Activated CD8-positive, alpha-beta memory T cell treated with anti-CD3 and anti-CD28 coated beads, Interleukin-2, amount 50 U/mL, for 1 hour (primary cell): ENCODE measurements around the gene KIRREL3.

Source experiments
- DNase-seq: peaks from one replicate; pipeline ENCODE4 v3.0.0-alpha.2; 2020; ENCODE audit errors: extremely low read depth

The KIRREL3 gene

GRCh38 chr11:126421271-126421671 lies 579.3 kb downstream of the KIRREL3 start:
- DNase-seq = no peak

DNA sequence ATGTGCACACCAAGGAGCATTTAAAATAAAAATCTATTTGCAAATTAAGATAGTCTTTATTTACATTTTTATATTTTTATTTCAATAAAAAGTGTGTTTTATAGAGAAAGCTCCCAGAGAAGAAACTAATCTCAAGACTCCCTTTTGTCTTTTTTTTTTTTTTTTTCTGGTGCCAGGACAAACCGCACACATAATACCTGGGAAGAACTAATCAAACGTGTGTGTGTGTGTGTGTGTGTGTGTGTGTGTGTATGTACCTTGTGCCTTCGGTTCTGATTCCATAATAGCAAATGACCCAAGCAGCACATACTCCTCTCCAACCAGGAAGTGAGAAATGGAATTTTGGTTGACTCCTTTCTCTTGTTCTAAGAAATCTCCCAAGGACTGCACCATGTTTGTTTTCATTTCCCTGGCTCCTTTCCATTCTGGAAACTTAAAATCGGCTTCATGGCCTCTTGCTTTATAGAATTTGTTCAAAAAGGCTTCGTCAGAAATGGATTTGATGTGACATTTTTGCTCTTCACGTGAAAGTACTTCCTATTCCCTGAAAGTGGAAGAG lies 579.8 kb downstream of the KIRREL3 start:
- DNase-seq = no peak

GRCh38 chr11:126419801-126420697 lies 580.5 kb downstream of the KIRREL3 start:
- no peak for DNase-seq

DNA sequence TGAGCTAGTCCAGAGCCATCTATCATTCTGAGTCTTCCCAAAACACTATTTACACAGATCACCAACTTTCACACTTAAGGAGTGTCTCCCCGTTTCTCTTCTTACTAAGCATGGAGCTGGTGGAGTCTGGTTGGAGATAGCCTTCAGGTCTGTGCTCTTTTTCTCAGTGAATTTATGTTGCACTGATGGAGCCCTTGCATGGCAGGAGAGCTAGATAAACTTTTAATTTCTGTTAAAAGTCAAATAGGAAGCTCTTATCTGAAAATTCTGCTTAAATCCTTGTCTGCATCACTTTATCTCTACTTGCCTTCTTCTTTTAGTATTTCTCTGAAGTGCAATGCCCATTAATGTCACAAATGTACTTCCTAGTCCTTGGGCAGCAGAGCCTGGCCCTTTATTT lies 581.7 kb downstream of the KIRREL3 start:
- DNase-seq = no peak

DNA sequence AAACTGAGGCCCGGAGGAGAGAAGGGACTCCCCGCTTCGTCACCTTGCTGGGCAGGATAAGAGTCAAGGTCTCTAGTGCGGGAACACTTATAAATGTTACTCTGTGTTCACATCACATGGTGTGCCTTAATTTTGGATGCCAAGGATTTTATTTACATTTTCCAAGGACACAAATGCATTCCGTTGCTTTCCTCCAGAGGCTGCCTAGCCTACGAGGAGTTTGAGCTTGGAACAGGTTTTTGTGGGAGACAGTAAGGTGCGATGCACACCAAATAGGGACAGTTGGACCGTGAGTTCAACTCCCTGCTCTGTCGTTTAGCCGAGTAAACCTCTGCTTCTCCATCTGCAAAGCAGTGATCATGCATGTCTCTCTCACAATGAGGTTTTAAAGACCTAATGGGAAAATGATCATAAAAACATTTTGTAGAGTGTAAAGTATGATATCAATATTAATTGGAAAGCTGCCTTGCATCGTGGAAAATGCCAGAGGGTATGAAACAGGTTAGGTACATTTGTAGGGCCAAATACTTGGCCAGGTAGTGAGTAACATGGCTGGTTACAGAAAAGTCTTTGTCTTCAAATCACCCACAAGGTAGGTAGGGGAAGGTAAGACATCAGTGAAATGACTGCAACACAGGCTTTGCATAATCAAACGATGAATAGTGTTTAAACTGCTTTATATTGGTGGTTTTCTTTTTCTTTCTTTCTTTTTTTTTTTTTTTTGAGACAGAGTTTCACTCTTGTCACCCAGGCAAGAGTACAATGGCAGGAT lies 583.3 kb downstream of the KIRREL3 start:
- no peak for DNase-seq

GRCh38 chr11:126416542-126417090 lies 584.0 kb downstream of the KIRREL3 start:
- peak; percentile 24 for DNase-seq

GRCh38 chr11:126415669-126416420 lies 584.7 kb downstream of the KIRREL3 start:
- DNase-seq = no peak

GRCh38 chr11:126415128-126415527 lies 585.4 kb downstream of the KIRREL3 start:
- DNase-seq = no peak

- no peak for DNase-seq
Observed at GRCh38 chr11:126414615-126415014, 586.0 kb downstream of the KIRREL3 start.

DNA sequence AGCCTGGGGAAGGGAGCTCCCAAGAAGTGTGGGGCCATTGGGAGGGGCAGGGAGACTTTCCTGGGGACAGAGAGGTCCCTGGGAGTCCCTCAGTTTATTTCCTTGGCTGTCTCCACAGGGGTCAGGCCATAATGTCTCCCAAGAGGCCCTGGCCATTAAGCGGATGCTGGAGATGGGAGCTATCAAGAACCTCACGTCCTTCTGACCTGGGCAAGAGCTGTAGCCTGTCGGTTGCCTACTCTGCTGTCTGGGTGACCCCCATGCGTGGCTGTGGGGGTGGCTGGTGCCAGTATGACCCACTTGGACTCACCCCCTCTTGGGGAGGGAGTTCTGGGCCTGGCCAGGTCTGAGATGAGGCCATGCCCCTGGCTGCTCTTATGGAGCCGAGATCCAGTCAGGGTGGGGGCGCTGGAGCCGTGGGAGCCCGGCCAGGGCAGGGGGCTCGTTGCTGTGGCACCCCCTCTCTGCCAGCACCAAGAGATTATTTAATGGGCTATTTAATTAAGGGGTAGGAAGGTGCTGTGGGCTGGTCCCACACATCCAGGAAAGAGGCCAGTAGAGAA lies 586.6 kb downstream of the KIRREL3 start:
- DNase-seq = no peak

DNA sequence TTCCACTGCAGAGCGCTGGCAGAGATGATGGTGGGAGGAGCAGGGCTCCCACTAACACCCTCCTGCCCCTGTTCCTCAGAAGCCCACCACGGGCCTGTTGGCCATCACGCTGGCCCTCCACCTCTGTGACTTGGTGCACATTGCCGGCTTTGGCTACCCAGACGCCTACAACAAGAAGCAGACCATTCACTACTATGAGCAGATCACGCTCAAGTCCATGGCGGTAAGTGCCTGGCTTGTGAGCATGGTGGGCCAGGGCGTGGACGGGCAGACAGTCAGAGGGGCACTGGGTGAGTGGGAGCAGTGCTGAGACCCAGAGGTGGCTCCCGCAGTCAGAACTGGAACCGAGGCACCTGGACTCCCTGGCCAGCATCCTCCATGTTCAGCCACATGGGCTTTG lies 587.1 kb downstream of the KIRREL3 start:
- DNase-seq = no peak

GRCh38 chr11:126411971-126412381 lies 588.6 kb downstream of the KIRREL3 start:
- DNase-seq = no peak

- no peak for DNase-seq
Observed at GRCh38 chr11:126410649-126411048, 589.9 kb downstream of the KIRREL3 start.

DNA sequence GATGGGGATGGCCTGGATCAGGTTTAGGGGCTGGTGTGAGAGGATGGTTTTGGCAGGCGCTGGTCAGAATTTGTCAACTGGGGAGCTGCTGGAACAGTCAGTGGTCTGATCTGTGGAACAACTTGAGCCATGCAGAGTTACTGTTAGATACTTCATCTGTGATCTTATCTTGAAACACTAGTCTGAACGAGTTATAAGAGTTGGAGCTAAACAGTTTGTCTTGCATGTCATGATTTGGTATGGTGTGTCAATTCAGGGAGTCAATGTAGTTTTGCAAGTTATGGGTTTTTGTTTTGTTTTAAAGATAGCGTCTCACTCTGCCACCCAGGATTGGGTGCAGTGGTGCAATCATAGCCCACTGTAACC lies 591.0 kb downstream of the KIRREL3 start:
- no peak for DNase-seq

DNA sequence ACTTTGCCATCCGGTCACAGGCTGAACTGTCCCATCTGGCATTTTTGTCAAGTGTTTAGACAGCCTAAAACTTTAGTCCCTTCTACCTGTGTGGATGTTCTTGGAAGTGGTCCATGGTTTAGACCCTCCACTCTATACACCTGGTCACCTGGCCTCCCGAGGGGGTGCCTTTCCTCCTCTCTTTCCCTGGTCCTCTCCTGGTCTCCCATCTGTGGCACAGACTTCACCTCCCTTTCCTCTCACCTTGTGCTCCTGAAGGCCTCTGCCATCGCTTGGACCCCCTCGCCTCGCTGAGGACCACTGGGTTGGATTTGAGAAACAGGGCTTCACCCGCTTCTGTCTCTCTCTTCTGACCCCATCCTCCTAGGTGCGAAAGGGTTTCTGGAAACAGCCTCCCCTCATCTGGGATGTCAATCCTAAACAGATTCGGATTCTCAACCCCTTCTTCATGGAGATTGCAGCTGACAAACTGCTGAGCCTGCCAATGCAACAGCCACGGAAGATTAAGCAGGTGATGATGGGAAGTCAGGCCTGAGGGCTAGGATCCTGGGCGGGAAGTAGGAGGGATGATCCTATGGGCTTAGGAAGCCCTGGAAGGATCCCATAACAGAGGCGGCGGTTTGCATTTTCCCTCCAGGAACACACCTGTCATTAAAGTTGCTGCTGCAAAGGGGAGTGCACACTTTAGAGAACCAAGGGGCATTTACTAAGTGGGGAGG lies 591.5 kb downstream of the KIRREL3 start:
- no peak for DNase-seq

DNA sequence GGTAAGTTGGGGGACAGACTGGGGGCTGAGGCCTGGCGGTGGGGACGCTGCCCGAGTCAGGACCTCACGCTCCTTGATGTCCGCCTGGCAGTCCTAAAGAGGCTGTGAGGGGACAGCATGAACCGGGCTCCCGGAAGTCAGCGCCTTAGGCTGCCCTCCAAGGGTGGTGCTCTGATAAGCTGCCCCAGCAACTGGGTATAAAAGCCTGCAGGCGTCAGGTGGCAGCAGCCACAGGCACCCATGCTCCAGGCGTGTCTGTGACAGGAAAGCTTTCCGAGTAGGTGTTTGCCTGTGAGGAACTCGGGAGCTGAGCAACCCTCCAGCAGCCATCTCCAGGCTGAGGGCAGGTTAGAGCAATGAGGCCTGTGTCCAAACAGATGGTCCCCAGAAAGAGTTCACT lies 592.1 kb downstream of the KIRREL3 start:
- no peak for DNase-seq

- DNase-seq = no peak
Observed at GRCh38 chr11:126407682-126408288, 592.8 kb downstream of the KIRREL3 start.

GRCh38 chr11:126407101-126407521 lies 593.5 kb downstream of the KIRREL3 start:
- no peak for DNase-seq

- DNase-seq = no peak
Observed at GRCh38 chr11:126406368-126406767, 594.2 kb downstream of the KIRREL3 start.

DNA sequence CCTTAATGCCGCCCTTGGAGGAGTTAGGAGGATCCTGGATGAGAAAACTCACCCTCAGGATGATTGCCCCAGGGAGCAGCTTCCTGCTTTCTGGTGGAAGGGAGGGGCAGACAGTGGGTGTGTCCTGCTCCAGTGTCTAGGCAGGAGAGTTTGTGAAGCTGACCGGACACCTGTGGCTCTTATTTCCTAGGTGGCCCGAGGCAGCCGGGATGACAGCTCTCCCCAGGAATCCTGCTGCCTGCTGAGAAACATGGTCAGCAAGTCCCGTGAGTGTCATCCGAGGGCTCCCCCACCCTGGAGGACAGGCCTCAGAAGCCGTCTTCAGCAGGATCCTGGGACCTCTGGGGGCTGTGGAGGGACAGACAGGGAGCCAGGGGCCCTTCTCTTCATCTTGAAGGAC lies 594.7 kb downstream of the KIRREL3 start:
- DNase-seq = no peak
